HL-60 (cell line): Measurements from ENCODE around the gene TLCD5.

Experiments used
- POLR2AphosphoS5 ChIP-seq: IDR thresholded peaks from 2 replicates; pipeline ENCODE4 v1.6.1; 2012; ENCODE audit warnings: low read depth
- TF ChIP-seq, protein P1 (sequence below): IDR thresholded peaks from one replicate; pipeline ENCODE4 v1.5.1; 2011; ENCODE audit warnings: low read length, control low read depth, inconsistent platforms; ENCODE audit not compliant: insufficient read depth

DNA sequence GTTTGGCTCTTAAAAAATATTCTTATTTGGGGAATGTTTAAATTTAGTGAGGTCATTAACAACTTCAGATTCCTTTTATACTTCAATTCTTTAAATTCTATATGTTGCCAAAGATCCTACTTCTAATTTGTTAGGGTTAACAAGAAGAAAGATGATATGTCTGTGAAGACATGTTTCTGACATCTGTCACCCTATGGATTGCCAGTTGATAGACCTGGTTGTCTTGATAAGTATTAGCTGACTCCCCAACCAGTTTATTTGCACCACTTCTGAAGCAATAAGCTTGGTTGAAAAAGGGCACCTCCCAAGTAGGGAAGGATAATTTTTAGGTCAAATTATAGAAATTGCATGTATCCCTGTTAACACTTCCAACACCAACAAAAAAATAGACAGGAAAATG lies 40.4 kb downstream of the TLCD5 start:
- TF ChIP-seq, protein P1, sequence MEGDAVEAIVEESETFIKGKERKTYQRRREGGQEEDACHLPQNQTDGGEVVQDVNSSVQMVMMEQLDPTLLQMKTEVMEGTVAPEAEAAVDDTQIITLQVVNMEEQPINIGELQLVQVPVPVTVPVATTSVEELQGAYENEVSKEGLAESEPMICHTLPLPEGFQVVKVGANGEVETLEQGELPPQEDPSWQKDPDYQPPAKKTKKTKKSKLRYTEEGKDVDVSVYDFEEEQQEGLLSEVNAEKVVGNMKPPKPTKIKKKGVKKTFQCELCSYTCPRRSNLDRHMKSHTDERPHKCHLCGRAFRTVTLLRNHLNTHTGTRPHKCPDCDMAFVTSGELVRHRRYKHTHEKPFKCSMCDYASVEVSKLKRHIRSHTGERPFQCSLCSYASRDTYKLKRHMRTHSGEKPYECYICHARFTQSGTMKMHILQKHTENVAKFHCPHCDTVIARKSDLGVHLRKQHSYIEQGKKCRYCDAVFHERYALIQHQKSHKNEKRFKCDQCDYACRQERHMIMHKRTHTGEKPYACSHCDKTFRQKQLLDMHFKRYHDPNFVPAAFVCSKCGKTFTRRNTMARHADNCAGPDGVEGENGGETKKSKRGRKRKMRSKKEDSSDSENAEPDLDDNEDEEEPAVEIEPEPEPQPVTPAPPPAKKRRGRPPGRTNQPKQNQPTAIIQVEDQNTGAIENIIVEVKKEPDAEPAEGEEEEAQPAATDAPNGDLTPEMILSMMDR = no peak
- no peak for TF ChIP-seq POLR2AphosphoS5
